Measurements from ENCODE around the gene ALDH18A1.

ALDH18A1 gene

GRCh38 chr10:95604630-95605029, 51.9 kb downstream of the ALDH18A1 start:
- peak overlapping the region; percentile 94 for H3K27ac Mint-ChIP-seq
- no peak for TF ChIP-seq CTCF (IDR thresholded peaks at IDR 0.05)
- no peaks in the 10 kb centered on the region for H3K9me3 Mint-ChIP-seq
- H3K27me3 Mint-ChIP-seq (ENCODE audit: low read depth, poor library complexity) = no peaks in the 10 kb centered on the region
- H3K4me1 Mint-ChIP-seq = peaks cover 58% of the 10 kb centered on the region
- no peak overlapping the region for H3K4me3 Mint-ChIP-seq
- peaks cover 39% of the 10 kb centered on the region for H3K36me3 Mint-ChIP-seq (ENCODE audit: low read depth)
- peak; percentile 26 for DNase-seq

DNA sequence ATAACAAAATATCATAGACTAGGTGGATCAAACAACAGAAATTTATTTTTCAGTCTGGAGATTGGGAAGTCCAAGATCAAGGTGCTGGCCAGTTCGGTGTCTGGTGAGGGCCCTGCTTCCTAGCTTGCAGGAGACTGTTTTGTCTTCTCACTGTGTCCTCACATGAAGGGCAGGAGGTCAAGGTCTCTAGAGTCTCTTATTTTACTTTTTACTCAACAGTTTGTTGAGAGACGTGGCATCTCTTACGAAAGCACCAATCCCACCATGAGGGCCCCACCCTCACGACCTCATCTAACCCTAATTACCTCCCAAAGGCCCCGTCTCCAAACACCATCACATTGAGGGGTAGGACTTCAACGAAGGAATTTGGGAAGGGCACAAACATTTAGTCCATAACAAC, 54.1 kb downstream of the ALDH18A1 start:
- Mint-ChIP-seq H3K4me1 (peaks cover 58% of the 10 kb centered on the region), H3K9me3 (no peaks in the 10 kb centered on the region), H3K27me3 (ENCODE audit: low read depth, poor library complexity) (peaks cover 5% of the 10 kb centered on the region), H3K4me3 (no peak overlapping the region), H3K36me3 (ENCODE audit: low read depth) (peaks cover 18% of the 10 kb centered on the region), H3K27ac (no peak overlapping the region)
- DNase-seq = no peak
- no peak for TF ChIP-seq CTCF (IDR thresholded peaks at IDR 0.05)

DNA sequence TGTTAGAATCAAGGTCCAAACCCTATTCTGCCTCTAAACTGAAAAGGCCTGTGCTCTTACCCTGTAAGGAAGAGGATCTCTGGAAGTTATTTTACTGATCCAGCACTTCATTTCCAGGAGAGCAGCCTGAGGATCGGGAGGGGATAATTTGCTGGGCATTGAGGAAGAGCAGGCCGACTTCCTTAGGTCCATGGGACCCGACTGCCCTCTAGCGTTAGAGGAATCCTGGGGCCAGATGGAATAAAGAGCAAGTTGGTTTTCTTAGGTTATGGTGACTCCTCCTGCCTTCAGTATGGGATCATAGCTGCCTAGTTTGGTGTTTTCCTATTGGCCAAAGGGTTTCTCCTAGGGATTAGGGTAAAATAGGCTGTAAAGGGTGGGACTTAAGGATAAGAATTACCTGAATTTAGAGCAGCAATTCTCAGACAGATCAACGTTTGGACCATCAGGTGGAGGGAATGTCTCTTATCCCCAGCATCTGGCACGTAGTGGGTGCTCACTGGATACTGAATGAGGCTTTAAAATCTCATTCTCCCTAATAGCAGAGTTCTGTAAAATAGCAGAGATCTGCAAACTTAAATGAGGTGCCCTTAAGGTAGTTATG, 55.3 kb downstream of the ALDH18A1 start:
- peak; percentile 89 for TF ChIP-seq CTCF (IDR thresholded peaks at IDR 0.05)
- H3K36me3 Mint-ChIP-seq (ENCODE audit: low read depth) = peaks cover 14% of the 10 kb centered on the region

GRCh38 chr10:95600158-95600557, 56.4 kb downstream of the ALDH18A1 start:
- H3K27me3 Mint-ChIP-seq (ENCODE audit: low read depth, poor library complexity) = peaks cover 9% of the 10 kb centered on the region
- no peak for TF ChIP-seq CTCF (IDR thresholded peaks at IDR 0.05)

More for the DNA sequence above, 55.3 kb downstream of the ALDH18A1 start:
- H3K9me3 Mint-ChIP-seq = peaks cover 8% of the 10 kb centered on the region
- no peak overlapping the region for H3K4me3 Mint-ChIP-seq
- H3K27me3 Mint-ChIP-seq (ENCODE audit: low read depth, poor library complexity) = peaks cover 8% of the 10 kb centered on the region
- H3K4me1 Mint-ChIP-seq = peaks cover 56% of the 10 kb centered on the region
- H3K27ac Mint-ChIP-seq = no peak overlapping the region
- peak; percentile 80 for DNase-seq

DNA sequence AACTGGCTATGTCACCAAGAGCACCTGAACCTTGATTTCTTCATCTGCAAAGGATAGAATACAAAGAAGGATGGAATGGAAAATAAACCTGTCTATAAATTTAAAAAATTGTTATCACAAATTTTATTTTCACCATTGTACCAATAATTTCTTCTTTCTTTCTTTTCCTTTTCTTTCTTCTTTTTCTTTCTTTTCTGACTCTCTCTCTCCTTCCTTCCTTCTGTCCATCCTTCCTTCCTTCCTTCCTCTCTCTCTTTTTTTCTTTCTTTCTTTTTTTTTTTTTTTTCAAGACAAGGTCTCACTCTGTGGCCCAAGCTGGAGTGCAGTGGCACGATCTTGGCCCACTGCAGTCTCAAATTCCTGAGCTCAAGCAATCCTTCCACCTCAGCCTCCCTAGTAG, 58.7 kb downstream of the ALDH18A1 start:
- Mint-ChIP-seq H3K9me3 (peaks cover 12% of the 10 kb centered on the region), H3K27me3 (ENCODE audit: low read depth, poor library complexity) (peaks cover 9% of the 10 kb centered on the region), H3K4me1 (peaks cover 22% of the 10 kb centered on the region), H3K36me3 (ENCODE audit: low read depth) (peaks cover 5% of the 10 kb centered on the region), H3K27ac (no peak overlapping the region), H3K4me3 (no peak overlapping the region)
- no peak for TF ChIP-seq CTCF (IDR thresholded peaks at IDR 0.05)
- DNase-seq = no peak

More at GRCh38 chr10:95600158-95600557, 56.4 kb downstream of the ALDH18A1 start:
- no peak for DNase-seq
- Mint-ChIP-seq H3K4me1 (peaks cover 46% of the 10 kb centered on the region), H3K9me3 (peaks cover 12% of the 10 kb centered on the region), H3K27ac (no peak overlapping the region), H3K36me3 (ENCODE audit: low read depth) (peaks cover 5% of the 10 kb centered on the region), H3K4me3 (no peak overlapping the region)

- DNase-seq = no peak
- TF ChIP-seq CTCF (IDR thresholded peaks at IDR 0.05) = no peak
- H3K27ac Mint-ChIP-seq = no peak overlapping the region
- no peaks in the 10 kb centered on the region for H3K36me3 Mint-ChIP-seq (ENCODE audit: low read depth)
- H3K4me1 Mint-ChIP-seq = no peaks in the 10 kb centered on the region
- no peak overlapping the region for H3K4me3 Mint-ChIP-seq
- H3K27me3 Mint-ChIP-seq (ENCODE audit: low read depth, poor library complexity) = peaks cover 8% of the 10 kb centered on the region
- no peaks in the 10 kb centered on the region for H3K9me3 Mint-ChIP-seq
Measured at GRCh38 chr10:95588025-95588424, 68.5 kb downstream of the ALDH18A1 start.
